T-helper 1 cell (primary cell): ENCODE measurements around the gene NUDC.
"Not testable (repeated sequence)": the region's sequence is repeated elsewhere in the genome, so short reads cannot be mapped to it uniquely, and the experiment has no call there.

Source experiments
- DNase-seq, 5 donors: peaks; one replicate each; pipeline ENCODE4 v3.0.0-alpha.2; 2012 to 2020

The NUDC gene

DNA sequence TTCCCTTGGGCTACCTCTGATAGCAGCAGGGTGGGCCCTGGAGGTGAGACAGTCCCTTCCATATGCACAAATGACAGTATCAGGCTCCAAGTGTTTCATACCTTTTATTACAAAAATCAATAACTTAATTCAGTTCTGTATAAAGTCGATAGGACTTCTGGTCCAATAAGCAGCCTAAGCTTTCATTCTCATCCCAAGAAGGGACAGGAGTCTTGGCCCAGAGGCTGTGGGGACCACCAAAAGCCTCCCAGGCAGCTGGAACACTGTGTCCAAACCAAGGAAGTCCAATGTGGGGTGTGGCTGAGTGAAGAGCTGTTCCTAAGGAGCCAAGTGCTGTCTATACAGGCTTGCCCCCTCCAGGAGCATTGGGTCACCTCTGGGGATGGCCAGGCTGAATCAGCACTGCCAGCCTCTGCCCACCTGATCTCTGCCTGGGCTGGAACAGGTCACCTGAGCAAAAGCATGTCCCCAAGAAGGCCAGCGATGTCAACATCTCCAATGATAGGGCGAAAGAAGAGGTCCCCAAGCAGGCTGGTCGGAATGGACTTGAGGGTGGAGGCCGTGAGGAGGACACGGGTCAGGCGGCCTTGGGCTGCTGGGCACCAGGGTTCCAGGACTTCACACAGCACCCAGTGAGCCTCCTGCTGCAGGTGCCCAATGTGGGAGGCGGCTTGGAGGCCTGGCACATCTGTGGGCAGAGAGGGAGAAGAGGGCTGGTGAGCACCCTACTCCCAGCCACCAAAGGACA, 10.0 kb upstream of the NUDC start:
- no peak for DNase-seq

DNA sequence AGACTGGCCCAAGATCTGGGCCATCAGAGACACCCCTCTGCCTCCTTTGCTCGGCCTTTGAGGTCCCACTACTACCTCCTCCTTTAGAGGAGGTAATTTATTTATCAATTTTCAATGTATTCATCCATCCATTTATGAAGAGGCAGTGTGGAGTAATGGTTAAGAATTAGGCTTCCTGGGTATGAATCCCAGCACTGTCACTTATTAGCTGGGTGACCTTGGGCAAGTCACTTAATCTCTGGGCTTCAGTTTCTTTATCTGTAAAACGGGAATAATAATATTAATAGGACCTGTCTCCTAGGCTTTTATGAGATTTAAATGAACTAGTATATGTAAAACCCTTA, 9.4 kb upstream of the NUDC start:
- no peak for DNase-seq

DNA sequence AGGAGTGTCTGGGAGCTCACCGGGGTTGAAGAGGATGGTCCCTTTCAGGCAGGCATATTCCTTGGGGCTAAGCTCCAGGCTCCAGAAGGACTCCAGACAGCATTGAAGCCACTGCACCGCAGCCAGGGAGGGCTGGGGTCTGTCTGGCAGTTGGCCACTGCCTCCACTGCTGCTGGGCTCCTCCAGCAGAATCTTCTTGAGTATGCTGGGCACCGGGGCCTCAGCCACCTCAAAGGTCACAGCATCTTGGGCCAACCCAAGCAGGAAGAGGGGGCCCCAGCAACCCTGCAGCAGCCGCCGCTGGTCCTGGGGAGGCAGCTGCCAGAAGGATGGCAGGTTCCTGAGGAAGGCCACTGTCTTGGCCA, 8.2 kb upstream of the NUDC start:
- no peak for DNase-seq

DNA sequence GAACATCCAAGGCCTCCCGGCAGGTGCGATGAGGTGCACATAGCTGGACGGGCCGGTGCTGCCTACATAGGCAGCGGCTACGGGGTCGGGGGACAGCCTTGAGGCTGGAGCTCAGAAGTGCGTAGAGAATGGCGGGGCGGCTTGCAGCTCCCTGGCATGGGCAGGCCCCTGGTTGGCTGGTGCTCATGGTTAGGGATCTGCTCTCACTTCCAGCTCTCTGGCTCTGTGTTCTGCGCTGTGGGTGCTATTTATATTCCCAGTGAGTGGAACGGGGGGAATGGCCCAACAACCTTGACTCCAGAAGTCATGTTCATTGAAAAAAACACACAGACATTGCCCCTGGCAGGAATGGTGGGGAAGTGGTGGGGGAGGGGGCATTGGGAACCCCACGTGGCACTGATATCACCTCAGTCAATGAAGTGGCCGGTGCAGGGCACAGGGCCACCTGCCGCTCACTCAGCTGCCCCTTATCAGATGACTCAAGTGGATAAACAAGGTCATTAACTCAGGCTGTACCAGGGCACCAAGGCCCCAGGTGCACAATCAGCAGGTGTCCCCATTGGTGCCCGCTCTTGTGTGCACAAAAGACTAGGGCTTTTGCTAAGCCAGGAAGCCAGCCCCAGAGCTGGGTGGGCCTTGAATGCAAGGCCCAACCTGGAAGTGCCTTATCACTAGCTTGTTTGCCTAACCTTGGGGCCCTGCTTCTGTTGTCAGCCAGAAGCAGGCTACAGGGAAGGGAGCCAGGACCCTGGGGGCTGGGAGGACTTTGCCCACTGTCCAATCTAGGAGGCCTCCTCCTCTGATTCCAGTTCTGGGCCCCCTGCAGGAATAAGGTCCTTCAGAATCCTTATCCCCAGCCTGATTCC, 7.6 kb upstream of the NUDC start, which contains the start of gene NR0B2:
Gene NR0B2, minus strand, starts transcription at position 222 of the 866 bp plus-strand sequence. Its CDS starts 35 bp downstream, at position 187.
- DNase-seq = no peak

GRCh38 chr1:26915204-26915842, 6.2 kb upstream of the NUDC start:
- no peak for DNase-seq

DNA sequence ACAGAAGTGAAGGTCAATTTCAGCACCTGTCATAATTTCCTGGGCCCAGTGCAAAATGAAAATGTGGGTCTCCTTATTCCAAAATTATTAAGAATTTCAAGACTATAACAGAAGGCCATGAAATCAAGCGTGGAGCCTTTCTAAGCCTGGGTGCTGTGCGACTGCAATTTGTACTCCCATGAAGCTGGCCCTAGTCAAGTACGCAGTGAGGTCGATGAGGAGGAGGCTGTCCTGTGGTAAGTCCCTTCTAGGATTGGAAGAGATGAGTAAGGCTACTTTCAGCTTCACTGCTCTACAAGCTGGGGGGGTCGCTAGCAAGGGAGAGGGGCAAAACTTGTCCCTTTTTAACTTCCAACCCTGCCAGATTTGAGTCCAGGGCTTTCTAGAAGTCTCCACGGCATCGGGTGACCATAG, 410 bp upstream of the NUDC start:
- no peak for DNase-seq

DNA sequence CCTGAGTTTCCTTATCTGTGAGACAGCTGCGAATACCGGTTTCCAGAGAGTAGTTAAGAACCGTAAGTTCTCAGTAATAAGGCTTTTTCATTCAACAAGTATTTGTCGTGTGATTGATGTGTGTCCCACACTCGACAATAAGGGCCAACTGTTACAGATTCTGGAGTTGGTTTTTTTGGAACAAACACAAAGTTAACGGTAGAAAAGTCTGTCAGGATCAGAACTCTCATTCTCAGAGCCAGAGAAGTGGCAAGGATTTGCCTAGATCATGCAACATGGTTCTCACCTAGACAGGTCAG, 837 bp downstream of the NUDC start:
- no peak for DNase-seq

GRCh38 chr1:26922901-26923300, 1.4 kb downstream of the NUDC start:
- DNase-seq = no peak

DNA sequence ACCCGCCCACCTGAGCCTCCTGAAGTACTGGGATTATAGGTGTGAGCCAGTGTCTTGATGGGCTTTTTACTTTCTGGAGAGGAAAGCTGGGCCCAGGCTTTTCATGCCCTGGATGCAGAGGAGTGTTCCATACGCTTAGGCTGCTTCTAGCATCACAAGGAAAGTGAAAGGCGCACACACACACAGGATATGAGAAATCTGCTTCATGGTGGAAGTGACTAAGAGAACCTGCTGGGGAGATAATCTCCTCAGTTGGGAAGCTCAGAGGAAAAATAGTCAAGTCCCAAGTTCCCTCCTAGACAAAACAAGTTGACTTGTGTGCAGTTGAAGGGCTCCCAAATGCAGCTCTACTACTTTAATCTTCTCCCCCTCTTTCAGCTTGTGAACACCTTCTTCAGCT, 2.2 kb downstream of the NUDC start:
- DNase-seq = peak in 1 of 5 donors; percentile 18

GRCh38 chr1:26932531-26932930, 11.0 kb downstream of the NUDC start:
- DNase-seq = no peak

- no peak for DNase-seq
These were observed 15.3 kb downstream of the NUDC start for GRCh38 chr1:26936823-26937222.

DNA sequence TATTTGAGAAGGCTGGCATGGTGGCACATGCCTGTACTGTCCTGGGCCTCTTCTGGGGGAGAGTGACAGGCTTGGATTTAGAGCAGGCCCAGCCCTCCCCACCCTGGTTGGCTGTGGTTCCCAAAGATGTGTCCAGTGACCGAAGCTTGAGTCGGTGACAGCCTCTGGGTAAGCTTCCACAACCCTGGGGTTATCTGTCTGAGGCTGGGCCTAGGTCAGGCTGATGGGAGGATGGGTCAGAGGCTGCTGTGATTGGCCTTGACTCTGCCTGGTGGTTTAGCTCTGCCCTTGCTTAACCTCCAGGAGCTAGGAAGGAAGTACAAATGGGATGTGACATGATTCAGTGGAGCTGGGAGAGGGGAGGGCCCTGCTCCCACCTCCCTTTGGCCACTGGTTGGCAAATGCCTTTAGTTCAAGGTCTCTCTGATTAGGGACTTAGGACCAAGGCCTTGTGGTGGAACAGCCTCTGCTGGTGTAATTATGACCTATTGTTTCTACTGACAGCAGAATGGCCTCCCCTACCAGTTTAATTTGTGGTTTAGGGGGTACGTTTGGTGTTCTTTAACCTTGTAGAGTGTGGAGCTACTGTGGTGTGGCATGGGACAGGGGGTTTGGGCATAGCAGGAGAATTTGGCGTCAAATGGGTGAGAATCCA, 16.6 kb downstream of the NUDC start:
- no peak for DNase-seq

DNA sequence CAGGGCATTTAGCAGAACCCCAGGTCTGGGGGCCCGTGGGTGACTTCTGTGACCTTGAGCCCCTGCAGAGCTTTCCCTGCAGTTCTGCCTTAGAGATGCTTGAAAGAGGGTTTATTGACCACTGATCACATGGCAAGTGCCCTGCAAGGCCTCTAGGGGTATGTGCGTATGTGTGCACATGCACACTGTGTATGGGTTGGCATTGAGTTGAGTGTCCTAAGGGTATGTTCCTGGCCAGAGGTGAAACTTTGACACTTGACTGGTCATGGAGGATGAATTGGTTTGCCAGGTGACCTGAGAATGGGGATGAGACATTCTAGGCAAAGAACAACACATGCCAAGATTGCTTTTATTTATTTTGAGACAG, 17.1 kb downstream of the NUDC start:
- DNase-seq = no peak

- DNase-seq = no peak
These were observed 19.8 kb downstream of the NUDC start for GRCh38 chr1:26941311-26941710.

DNA sequence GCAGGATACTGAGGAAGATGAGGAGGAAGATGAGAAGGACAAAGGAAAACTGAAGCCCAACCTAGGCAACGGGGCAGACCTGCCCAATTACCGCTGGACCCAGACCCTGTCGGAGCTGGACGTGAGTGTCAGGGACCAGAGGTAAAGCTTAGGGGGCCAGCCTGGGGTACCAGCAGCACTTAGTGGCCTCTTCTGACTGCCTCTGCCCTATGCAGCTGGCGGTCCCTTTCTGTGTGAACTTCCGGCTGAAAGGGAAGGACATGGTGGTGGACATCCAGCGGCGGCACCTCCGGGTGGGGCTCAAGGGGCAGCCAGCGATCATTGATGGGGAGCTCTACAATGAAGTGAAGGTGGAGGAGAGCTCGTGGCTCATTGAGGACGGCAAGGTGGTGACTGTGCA, 21.1 kb downstream of the NUDC start:
- DNase-seq = no peak

- no peak for DNase-seq
These were observed 23.6 kb downstream of the NUDC start for GRCh38 chr1:26945138-26945537.

GRCh38 chr1:26945728-26946127, 24.2 kb downstream of the NUDC start:
- DNase-seq = no peak

DNA sequence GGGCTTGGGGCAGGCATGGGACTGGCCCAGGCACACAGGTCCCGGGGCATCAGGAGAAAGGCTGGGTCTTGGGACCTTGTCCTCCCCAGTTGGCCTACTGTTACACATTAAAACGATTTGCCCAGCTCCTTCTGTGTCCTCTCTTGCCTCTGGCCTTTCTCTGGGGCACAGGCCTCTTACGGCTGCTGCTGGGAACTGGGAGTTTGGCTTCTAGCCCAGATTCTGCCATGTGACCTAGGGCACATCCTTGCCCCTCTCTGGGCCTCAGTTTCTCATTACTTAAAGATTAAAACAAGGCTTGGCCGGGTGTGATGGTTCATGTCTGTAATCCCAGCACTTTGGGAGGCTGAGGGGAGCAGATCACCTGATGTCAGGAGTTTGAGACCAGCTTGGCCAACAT, 24.7 kb downstream of the NUDC start:
- no peak for DNase-seq

DNA sequence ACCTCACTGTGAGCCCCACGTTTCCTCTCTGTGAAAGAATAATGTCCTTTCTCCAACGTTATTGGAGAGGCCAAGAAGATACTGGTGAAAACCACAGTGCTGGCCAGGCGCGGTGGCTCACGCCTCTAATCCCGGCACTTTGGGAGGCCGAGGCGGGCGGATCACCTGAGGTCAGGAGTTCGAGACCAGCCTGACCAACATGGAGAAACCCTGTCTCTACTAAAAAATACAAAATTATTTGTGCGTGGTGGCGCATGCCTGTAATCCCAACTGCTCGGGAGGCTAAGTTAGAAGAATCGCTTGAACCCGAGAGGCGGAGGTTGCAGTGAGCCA, 27.1 kb downstream of the NUDC start:
- DNase-seq = not testable (repeated sequence)

- DNase-seq = no peak
These were observed 27.9 kb downstream of the NUDC start for GRCh38 chr1:26949266-26949925.

- no peak for DNase-seq
These were observed 28.4 kb downstream of the NUDC start for GRCh38 chr1:26949926-26950319.

DNA sequence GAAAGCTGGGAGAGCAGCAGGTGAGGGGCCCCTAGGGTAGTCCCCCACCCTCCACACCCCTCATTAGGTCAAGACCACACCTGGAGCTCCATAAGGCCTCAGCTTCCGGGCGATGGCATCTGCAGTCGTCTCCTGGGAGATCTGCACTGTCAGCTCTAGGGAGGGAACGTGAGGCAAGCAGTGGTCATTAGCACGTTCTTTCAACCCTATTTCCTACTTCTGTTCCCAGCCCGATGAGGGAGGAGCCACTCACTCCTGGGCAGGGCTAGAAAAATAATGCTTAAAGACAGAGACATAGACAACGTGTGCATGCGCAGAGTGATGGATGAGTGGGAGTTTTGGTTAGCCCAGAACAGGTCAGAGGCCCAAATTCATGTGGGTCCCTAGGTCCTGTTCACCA, 29.1 kb downstream of the NUDC start:
- DNase-seq = no peak

GRCh38 chr1:26951216-26951615, 29.7 kb downstream of the NUDC start:
- no peak for DNase-seq
